ENCODE results near the gene PRELP. TPM values are rescaled to one million over a fixed set of nuclear protein-coding genes. Genes with fewer than 3 reads are reported as not detected.

Gene PRELP
- total and polyA plus RNA-seq, 2 donors (not counting 1 experiment from before 2014, with no cell fraction given), result not detected

- ChIA-PET CTCF (interaction anchor here (1.2 kb wide), 1 partner anchor 485 kb away, joined by 3 read pairs; no protein-coding TSS in a partner anchor), POLR2A (no interaction called here)
- no peak for TF ChIP-seq EZH2 (IDR thresholded peaks at IDR 0.05; ENCODE audit: borderline replicate concordance, insufficient read depth, low read depth, low read length, poor library complexity, severe bottlenecking)
- TF ChIP-seq, protein P1, sequence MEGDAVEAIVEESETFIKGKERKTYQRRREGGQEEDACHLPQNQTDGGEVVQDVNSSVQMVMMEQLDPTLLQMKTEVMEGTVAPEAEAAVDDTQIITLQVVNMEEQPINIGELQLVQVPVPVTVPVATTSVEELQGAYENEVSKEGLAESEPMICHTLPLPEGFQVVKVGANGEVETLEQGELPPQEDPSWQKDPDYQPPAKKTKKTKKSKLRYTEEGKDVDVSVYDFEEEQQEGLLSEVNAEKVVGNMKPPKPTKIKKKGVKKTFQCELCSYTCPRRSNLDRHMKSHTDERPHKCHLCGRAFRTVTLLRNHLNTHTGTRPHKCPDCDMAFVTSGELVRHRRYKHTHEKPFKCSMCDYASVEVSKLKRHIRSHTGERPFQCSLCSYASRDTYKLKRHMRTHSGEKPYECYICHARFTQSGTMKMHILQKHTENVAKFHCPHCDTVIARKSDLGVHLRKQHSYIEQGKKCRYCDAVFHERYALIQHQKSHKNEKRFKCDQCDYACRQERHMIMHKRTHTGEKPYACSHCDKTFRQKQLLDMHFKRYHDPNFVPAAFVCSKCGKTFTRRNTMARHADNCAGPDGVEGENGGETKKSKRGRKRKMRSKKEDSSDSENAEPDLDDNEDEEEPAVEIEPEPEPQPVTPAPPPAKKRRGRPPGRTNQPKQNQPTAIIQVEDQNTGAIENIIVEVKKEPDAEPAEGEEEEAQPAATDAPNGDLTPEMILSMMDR (IDR thresholded peaks at IDR 0.05), result no peak
- Histone ChIP-seq H4K20me1 (ENCODE audit: control insufficient read depth, insufficient read depth, low read length, poor library complexity, severe bottlenecking) (no peaks in the 10 kb centered on the region), H3K4me2 (replicated peaks; ENCODE audit: low read depth, low read length, poor library complexity, severe bottlenecking) (no peak overlapping the region), H3K79me2 (ENCODE audit: control insufficient read depth, insufficient read depth, low read length) (no peaks in the 10 kb centered on the region), H3K36me3 (replicated peaks in 1 of 2; ENCODE audit: control extremely low read depth in 1 of 2, control insufficient read depth in 1 of 2, extremely low read depth in 1 of 2, insufficient read depth in 2 of 2, low read length in 1 of 2) (no peaks in the 10 kb centered on the region), H3K4me1 (ENCODE audit: control insufficient read depth in 2 of 2, insufficient read depth in 2 of 2, low read length in 2 of 2) (no peaks in the 10 kb centered on the region), H2AFZ (ENCODE audit: insufficient read depth, low read depth, low read length, poor library complexity, severe bottlenecking) (no peak overlapping the region), H3K9me3 (ENCODE audit: control extremely low read depth in 1 of 3, control insufficient read depth in 2 of 3, insufficient read depth in 1 of 3, low read length in 2 of 3) (no peaks in the 10 kb centered on the region), H3K27me3 (replicated peaks in 1 of 4; ENCODE audit: control extremely low read depth in 1 of 4, control insufficient read depth in 3 of 4, insufficient read depth in 4 of 4, low read length in 3 of 4) (no peaks in the 10 kb centered on the region), H3K4me3 (ENCODE audit: control extremely low read depth in 1 of 5, extremely low read depth in 1 of 5, insufficient read depth in 1 of 5, low read depth in 2 of 5, low read length in 4 of 5) (no peak overlapping the region), H3K27ac (ENCODE audit: low read length in 2 of 2) (no peak overlapping the region), H3K9ac (ENCODE audit: low read length) (no peak overlapping the region)
- ATAC-seq (ENCODE audit: low read depth) (no peak), DNase-seq (no peak)
- Mint-ChIP-seq H3K9me3 (ENCODE audit: insufficient read depth) (no peaks in the 10 kb centered on the region), H3K4me1 (no peaks in the 10 kb centered on the region), H3K4me3 (no peak overlapping the region), H3K27me3 (no peaks in the 10 kb centered on the region), H3K27ac (no peak overlapping the region)
- intact Hi-C loops (cut with micrococcal nuclease), result no loop called here
- 72% methylated on average over 3 of the region's 4 CpGs for WGBS (ENCODE audit: insufficient coverage)
Measured at GRCh38 chr1:203524152-203524551, 48.5 kb downstream of the PRELP start.

- DNase-seq, result no peak
- no peaks in the 10 kb centered on the region for H3K27me3 ChIP-seq (replicated peaks in 1 of 4; ENCODE audit: control extremely low read depth in 1 of 4, control insufficient read depth in 3 of 4, insufficient read depth in 4 of 4, low read length in 3 of 4)
- Mint-ChIP-seq H3K27me3 (no peaks in the 10 kb centered on the region), H3K4me1 (no peaks in the 10 kb centered on the region), H3K27ac (no peak overlapping the region), H3K9me3 (ENCODE audit: insufficient read depth) (no peaks in the 10 kb centered on the region), H3K4me3 (no peak overlapping the region)
- WGBS (ENCODE audit: insufficient coverage), result 93% methylated on average over 3 of the region's 4 CpGs
- CTCF ChIA-PET, result interaction anchor here (1.2 kb wide), 1 partner anchor 485 kb away, joined by 3 read pairs; no protein-coding TSS in a partner anchor
- no peaks in the 10 kb centered on the region for H4K20me1 ChIP-seq (ENCODE audit: control insufficient read depth, insufficient read depth, low read length, poor library complexity, severe bottlenecking)
- no peak overlapping the region for H3K4me2 ChIP-seq (replicated peaks; ENCODE audit: low read depth, low read length, poor library complexity, severe bottlenecking)
- no peak for ATAC-seq (ENCODE audit: low read depth)
- H3K27ac ChIP-seq (ENCODE audit: low read length in 2 of 2), result no peak overlapping the region
- no peak overlapping the region for H3K9ac ChIP-seq (ENCODE audit: low read length)
- H3K9me3 ChIP-seq (ENCODE audit: control extremely low read depth in 1 of 3, control insufficient read depth in 2 of 3, insufficient read depth in 1 of 3, low read length in 2 of 3), result no peaks in the 10 kb centered on the region
- H2AFZ ChIP-seq (ENCODE audit: insufficient read depth, low read depth, low read length, poor library complexity, severe bottlenecking), result no peak overlapping the region
- H3K36me3 ChIP-seq (replicated peaks in 1 of 2; ENCODE audit: control extremely low read depth in 1 of 2, control insufficient read depth in 1 of 2, extremely low read depth in 1 of 2, insufficient read depth in 2 of 2, low read length in 1 of 2), result no peaks in the 10 kb centered on the region
- no peak for TF ChIP-seq EZH2 (IDR thresholded peaks at IDR 0.05; ENCODE audit: borderline replicate concordance, insufficient read depth, low read depth, low read length, poor library complexity, severe bottlenecking)
- TF ChIP-seq, protein P1 (IDR thresholded peaks at IDR 0.05), result no peak
- intact Hi-C loops (cut with micrococcal nuclease), result no loop called here
- POLR2A ChIA-PET, result interaction anchor here (0.7 kb wide), 1 partner anchor 1528 kb away, joined by 3 read pairs; no protein-coding TSS in a partner anchor
- H3K4me1 ChIP-seq (ENCODE audit: control insufficient read depth in 2 of 2, insufficient read depth in 2 of 2, low read length in 2 of 2), result no peaks in the 10 kb centered on the region
- H3K79me2 ChIP-seq (ENCODE audit: control insufficient read depth, insufficient read depth, low read length), result no peaks in the 10 kb centered on the region
- H3K4me3 ChIP-seq (ENCODE audit: control extremely low read depth in 1 of 5, extremely low read depth in 1 of 5, insufficient read depth in 1 of 5, low read depth in 2 of 5, low read length in 4 of 5), result no peak overlapping the region
Measured at GRCh38 chr1:203524824-203525223, 49.2 kb downstream of the PRELP start.

Measured in B cell (primary cell).